GM18511 (cell line): ENCODE data around the gene JAZF1.
"Not testable (repeated sequence)": the region's sequence is repeated elsewhere in the genome, so short reads cannot be mapped to it uniquely, and the experiment has no call there.

Experiments
- ATAC-seq: cut with Tn5 transposase; IDR thresholded peaks from one replicate; pipeline ENCODE4 v1.9.1; 2021; ENCODE audit warnings: mild to moderate bottlenecking, moderate library complexity; ENCODE audit not compliant: unreplicated experiment

JAZF1 gene

GRCh38 chr7:27856703-27857485 is 323.7 kb downstream of the JAZF1 start:
- not testable (repeated sequence) for ATAC-seq

DNA sequence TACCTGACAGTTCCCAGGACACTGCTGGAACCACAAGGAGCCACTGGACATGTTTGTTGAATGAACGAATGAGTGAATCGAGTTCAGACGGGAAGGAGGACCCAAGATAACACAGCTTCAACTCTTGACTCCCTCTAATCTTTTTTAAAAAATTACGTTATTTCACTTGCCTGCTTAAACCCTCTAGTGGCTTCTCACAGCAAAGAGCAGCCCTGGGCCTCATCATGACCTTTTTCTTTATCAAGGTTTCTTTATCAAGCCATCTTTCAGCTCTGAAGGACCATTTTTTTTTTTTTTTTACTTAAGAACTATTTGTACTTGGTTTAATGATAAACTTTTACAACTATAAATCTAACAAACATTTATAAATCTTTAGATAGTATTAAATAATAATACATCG is 330.1 kb downstream of the JAZF1 start:
- no peak for ATAC-seq

GRCh38 chr7:27846388-27846787 is 334.2 kb downstream of the JAZF1 start:
- ATAC-seq: no peak

DNA sequence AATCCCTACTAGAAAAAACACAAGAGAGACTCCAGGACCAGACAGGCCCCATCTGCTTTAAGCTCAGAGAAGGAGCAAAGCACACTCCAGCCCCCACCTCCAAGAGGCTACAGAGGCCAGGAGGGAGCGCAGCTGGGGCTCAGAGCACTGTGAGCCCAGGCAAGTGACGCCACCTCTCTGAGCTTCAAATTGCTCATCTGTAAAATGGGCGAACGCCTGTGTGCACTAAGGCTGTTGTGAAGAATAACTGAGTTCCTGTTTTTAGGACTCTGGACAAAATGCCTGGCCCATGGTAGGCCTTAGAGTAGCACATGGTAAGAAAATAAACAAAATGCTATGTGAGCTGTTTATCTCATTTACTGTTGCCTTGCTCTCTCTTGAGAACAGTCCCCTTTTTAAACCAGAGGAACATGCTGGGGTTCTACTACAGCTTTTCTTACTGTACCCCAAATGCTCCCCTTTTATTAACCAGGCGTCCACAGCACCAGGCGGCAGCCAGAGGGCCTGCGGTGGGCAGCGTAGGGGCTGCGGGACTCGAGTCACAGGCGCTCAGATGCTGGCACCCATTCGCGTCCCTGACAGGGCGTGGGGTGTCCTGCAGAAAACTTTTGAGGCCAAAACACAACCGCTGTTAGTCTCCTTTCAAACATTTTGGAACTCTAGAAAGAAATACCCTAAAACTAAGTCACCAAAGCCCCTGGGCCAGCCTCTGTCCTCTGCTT is 336.9 kb downstream of the JAZF1 start:
- no peak for ATAC-seq

GRCh38 chr7:27842851-27843250 is 337.7 kb downstream of the JAZF1 start:
- no peak for ATAC-seq

DNA sequence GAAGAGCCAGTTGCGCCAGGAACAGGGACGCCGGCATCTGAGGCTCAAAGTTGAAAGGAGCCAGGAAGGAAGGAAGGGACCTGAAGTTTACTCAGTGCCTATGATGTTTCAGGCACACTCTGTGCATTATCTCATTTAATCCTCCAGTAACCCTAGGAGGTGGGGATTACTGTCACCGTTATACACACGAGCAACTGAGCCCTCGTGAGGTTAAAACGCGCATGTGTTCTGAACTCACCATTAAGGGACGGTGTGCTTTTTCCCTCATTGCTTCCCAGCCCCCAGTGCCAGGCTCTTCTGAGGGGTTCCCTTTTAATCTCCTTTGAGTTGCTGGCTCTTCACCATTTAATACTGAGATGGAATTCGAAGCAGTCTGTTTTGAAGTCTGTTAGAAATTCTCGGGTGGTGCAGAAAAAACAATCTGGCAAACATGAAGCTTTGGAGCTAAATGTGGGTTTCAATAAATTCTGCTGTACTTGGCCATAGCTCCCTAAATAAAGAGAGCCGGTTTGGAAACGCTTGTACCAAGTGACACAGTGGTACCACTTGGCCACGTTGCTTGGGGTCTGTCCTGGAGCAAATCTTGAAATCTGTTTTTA is 338.4 kb downstream of the JAZF1 start:
- no peak for ATAC-seq

DNA sequence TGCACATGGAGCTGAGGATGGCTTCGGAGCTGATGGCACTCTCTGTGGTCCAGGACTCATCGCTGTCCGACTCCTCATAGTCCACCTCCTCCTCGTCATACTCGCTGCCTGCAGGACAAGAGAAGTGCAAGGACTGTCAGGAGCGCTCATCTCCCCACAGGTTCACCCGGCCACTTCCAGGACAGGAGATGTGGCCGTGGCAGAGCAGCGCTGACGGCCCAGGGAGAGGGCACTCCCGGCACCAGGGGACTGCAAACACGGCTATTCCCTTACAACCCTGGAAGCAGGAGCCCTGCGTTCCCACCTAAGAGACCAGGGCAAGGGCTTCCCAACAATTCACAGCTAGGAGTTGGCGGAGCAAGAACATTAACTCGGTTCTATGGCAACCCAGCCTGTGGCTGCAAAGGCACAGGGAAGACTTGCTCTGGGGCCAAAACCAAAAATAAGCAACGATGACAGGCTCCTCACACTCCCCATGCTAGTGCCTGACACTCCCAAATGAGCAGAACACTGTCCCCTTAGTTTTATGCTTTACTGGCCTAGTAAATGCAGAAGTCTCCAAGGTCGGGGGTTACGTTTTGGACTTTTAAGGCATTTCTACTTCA is 339.7 kb downstream of the JAZF1 start:
- ATAC-seq: no peak

DNA sequence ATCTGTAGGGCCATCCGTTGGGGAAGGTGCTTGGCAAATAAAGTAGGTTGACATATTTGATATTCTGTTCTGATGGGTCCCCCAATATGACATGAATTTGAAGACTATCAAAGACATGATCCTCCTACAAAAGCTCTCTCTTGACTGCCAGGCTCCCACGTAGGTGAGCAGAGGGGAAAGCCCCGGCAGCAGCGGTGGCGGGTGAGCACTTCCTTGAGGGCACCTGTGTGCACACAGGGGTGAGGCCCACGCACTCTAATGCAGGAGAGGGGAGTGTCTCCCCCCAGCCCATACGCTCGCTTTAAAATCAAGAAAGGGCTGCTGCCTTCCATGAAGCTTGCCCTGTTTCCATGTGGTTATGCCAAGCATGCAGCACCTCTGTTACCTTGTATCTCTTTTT is 340.3 kb downstream of the JAZF1 start:
- ATAC-seq: no peak

- ATAC-seq: no peak
Observed at GRCh38 chr7:27839099-27839498, 341.5 kb downstream of the JAZF1 start.

DNA sequence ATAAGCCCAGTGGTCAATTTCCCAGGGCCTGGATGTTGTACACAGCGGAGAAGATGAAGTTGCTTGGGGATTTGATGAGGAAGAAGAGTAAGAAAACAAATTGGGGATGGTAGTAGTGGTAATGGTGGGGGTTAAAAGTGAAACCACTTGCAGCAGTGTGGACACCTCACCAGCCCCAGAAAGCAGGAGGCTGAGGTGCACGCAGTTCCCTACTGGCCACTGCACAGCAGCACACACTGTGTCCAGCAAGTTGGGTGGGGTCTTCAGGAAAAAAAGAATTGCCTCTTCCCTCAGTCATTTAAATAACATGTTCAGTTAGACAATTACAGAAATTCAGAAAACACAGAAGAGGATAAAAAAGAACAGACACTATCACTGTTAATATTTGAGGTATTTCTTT is 344.1 kb downstream of the JAZF1 start:
- no peak for ATAC-seq

- no peak for ATAC-seq
Observed at GRCh38 chr7:27835376-27835775, 345.2 kb downstream of the JAZF1 start.

DNA sequence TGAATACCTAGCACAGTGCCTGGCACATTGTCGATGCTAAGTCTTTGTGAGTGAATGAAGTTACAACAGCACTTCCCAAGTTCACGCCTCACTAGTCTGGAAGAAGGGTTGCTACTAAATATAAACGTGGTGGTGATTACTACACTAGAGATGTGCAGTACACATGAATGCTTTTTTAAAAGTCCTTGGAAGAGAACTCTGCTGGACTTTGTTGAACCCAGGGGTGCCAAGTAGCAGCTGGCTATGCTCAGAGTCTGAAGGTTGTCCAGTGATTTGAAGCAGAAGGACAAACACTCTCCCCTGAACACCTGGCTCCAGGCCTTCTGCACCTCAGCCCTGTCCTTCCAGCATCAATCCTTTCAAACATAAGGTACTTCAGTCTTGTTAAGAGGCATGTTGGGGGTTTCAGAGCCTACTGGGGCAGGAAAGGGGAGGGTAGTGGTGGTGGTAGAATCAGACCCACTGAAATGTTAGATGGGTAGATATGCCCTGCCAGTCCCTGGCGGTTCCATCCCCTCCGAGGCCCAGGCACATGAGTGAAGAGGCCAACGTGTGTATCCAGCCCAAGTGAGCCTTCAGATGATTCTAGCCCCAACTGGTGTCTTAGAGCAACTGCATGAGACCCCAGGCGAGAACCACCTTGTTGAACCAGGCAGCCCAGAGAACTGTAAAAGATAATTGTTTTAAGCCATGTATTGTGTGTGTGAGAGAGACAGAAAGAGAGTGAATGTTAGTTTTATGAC is 346.2 kb downstream of the JAZF1 start:
- no peak for ATAC-seq

DNA sequence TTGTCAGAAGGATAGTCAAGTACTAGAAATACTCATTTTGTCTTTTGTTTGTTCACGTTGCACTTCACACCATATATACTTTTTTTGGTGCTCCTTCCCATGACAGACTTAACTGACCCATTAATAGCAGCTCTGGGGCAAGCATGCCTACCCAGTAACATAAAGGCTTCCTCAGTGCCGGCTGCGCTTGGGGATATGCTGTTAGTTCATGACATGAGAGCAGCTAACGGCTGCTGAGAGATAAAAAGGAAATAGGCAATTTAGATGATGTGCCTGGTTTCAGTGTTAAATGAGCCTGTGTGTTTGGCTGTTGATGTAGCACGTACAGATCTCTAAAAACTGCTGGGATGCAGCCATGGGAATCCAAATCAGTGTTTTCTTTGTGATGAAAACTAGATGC is 354.2 kb downstream of the JAZF1 start:
- ATAC-seq: no peak

DNA sequence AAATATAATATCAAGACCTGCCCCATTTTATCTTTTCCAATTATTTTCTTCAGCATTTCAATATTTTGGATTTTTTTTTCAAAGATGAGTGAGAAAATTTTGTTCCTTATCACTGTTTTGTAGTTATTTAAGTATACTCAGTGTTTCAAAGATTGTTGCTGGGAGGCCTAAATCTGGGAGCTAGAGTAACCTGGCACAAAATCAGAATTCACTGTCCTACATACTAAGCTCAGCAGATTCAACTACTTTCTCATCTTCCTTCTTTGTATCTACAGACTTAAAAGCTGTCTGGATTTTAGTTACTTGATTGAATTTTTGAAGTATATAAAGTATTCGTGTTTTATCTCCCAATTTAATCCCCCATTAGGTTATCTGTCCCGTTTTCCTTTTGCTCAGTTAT is 354.7 kb downstream of the JAZF1 start:
- no peak for ATAC-seq

- no peak for ATAC-seq
Observed at GRCh38 chr7:27822245-27822644, 358.4 kb downstream of the JAZF1 start.

DNA sequence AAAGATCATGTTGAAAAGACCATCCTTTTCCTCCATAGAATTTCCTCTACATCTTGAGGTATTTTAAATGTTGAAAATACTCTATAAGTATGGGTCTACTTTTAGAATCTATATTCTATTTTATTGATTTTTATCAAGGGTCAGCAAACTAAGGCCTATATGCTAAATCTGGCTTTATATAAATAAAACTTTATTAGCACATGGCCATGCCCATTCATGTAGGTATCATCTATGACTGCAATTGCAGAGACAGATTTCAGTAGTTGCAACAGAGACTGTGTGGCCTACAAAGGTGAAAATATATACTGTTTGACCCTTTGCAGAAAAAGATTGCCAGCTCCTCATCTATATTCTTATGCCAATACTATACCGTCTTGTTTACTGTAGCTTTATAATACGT is 367.9 kb downstream of the JAZF1 start:
- no peak for ATAC-seq

DNA sequence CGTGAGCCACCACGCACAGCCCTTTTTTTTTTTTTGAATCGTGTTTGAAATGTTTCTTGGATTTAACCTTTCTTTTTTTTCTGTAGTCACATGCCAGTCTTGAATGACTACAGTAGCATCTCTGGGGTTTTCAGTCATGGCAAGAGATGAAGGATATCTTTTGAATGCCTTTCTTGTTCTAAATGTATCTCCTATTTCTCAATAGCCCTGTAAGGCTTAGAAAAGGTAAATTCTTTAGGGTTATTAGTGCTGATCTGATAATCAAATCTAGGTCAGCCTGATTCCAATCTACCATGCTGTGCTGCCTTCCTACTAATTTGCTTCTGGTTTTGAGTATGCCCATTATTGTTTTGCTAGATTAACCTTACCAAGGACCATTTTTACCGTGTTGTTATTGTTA is 370.4 kb downstream of the JAZF1 start:
- ATAC-seq: no peak

DNA sequence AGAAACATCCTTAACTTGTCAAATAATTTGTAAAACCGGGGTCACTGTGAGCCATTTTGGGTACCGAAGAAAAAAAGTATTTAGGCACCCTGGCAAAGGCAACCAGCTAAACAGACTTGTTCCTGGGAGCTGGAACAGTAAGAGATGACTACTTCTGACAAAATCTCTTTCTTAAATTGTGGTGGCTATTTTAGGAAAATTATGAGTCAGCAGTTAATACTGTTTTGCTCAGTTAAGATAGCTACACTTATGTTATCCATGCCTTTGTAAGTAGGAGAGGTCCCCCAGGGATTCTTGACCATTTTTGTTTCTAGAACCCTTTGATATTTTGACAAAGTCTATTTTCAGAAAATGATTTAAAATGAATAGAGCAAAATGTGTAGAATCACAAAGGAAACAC is 372.0 kb downstream of the JAZF1 start:
- no peak for ATAC-seq

DNA sequence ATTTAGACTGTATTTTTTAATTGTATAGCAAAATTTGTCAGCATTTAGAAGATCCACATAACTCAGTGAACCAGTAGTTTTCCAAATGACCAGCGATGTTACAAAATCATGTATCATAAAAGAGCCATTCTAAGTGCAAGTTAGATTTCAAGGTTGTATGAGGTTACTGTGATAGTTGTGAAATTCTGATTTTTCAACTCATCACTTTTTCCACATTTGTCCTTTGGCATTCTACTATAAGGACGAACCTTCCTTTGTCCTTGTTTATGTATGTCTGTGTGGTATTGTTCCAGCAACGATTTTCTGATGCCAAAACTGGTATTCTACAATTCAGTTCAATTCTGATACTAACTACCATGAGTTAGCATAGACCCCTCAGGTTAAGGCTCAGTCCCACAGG is 376.5 kb downstream of the JAZF1 start:
- no peak for ATAC-seq

GRCh38 chr7:27802999-27803398 is 377.6 kb downstream of the JAZF1 start:
- no peak for ATAC-seq

DNA sequence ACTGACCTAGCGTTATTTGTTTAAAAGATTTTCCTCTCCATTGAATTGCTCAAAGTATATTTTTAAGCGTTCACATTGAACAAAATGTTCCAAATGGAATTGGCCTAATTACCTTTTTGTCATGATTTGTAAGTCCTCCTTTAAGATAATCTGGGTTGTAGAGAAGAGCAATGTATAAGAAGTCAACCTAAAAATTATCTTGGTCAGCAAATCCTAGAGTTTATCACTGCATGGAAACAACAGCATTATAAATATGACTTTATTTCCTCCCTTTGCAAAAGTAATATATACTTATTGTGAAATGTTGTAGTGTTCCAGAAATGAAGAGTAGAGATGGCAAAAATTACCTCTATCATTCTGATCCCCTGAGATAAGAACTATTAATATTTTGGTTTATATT is 381.4 kb downstream of the JAZF1 start:
- no peak for ATAC-seq
